Measurements from ENCODE around the gene RNF138. TPM values are rescaled to one million over a fixed set of nuclear protein-coding genes. Genes with fewer than 3 reads are reported as not detected.

RNF138 gene, protein sequence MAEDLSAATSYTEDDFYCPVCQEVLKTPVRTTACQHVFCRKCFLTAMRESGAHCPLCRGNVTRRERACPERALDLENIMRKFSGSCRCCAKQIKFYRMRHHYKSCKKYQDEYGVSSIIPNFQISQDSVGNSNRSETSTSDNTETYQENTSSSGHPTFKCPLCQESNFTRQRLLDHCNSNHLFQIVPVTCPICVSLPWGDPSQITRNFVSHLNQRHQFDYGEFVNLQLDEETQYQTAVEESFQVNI
- polyA plus RNA-seq (2013) = 75.5 TPM

DNA sequence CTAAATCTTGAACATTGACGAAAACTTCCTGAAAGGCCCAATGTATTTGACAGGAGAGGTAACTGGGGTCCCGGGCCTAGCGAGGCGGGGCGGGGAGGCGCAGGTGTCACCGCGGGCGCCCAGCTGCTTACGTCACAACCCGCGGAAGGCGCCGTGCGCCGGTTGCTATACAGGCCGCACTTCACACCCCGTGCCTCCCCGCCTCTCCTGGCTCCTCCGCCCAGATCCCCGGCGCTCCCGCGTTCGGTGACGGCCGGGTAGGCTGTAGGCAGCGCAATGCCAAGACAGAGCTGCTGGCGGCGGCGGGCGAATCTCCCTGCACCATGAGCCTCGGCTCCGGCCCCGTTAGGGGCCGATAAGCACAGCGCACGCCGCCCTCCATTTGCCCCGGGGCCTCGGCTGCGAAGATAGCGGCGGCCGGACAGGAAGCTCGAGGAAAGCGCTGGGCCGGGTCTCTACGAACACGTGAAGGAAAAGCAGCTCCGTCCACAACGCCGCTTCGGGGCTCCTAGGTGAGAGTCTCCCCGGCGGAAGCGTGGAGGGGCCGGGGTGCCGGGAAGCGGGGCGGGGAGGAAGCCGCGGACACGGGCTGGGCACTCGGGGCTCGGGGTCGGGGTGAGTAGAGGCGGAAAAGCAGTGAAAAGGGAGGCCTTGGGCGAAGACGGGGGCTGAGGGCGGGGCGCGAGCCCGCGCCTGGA, at the start of gene RNF138:
TSS of gene RNF138 (plus strand) at position 151 of the 698 bp plus-strand sequence. CDS start 903 bp downstream, outside the sequence.
- peak within 1 kb of the TSS; percentile 69 to 95 (median 86) for H3K4me3 ChIP-seq (ENCODE audit: control insufficient read depth in 1 of 7, extremely low read depth in 1 of 7, insufficient read depth in 4 of 7, low read depth in 2 of 7, low read length in 6 of 7)
- no peaks in the 10 kb centered on the region for H3K9me3 ChIP-seq (ENCODE audit: control extremely low read depth in 1 of 5, control insufficient read depth in 4 of 5, insufficient read depth in 2 of 5, low read depth in 1 of 5, low read length in 4 of 5)
- CTCF ChIA-PET = interaction anchor here (1.1 to 1.4 kb wide), 2 partner anchors 16 to 19 kb away, joined by 3 to 5 read pairs; no protein-coding TSS in a partner anchor
- WGBS (ENCODE audit: insufficient coverage) = under 1% methylated on average over 66 of the region's 75 CpGs
- H3K36me3 ChIP-seq (ENCODE audit: control insufficient read depth in 4 of 4, insufficient read depth in 4 of 4, low read length in 3 of 4) = peaks cover 2 to 23% (median 8%) of the 10 kb centered on the region in 4 experiments
- peaks cover 8 to 40% (median 28%) of the 10 kb centered on the region in 4 experiments for H3K4me1 ChIP-seq (ENCODE audit: control extremely low read depth in 1 of 4, control insufficient read depth in 4 of 4, insufficient read depth in 4 of 4, low read length in 3 of 4)
- POLR2A ChIA-PET = interaction anchor here (0.7 to 1.4 kb wide), 7 partner anchors 12 to 149 kb away, joined by 3 to 10 read pairs (median 3); partner anchors contain the start of genes RNF125 and TRAPPC8
- DNase-seq = peak; percentile 94 to 95 (median 94)
- H3K27ac ChIP-seq (ENCODE audit: insufficient read depth in 1 of 2, low read depth in 1 of 2, low read length in 2 of 2, poor library complexity in 1 of 2, severe bottlenecking in 2 of 2) = peak within 1 kb of the TSS; percentile 92 to 97
- H3K27me3 ChIP-seq (replicated peaks in 2 of 5; ENCODE audit: control insufficient read depth in 4 of 5, insufficient read depth in 5 of 5, low read length in 4 of 5) = no peaks in the 10 kb centered on the region

DNA sequence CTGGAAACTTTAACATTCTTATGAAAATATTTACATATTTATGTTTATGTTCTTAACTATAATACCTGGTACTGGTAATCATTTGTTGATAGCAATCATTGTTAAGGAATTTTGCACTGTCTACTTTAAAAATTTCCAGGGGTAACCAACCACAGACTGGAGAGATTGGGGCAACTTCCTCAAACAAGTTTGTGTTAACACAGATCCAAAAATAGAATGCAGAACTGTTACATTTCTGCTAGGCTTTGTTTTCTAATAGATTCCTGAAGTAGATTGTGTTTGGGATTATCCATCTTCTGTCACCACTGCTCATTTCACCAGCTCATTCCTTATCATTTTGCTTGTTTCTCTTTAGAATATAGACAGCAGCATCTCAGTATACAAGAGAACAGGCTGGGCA, 49.3 kb upstream of the RNF138 start:
- ChIA-PET POLR2A (interaction anchor here (1.3 kb wide), 1 partner anchor 23 kb away, joined by 4 read pairs; the partner anchor contains the start of gene RNF125), CTCF (interaction anchor here (1.1 to 1.9 kb wide), 2 partner anchors 24 to 30 kb away, joined by 6 read pairs; partner anchors contain the start of gene RNF125)
- Histone ChIP-seq H3K36me3 (ENCODE audit: control insufficient read depth in 4 of 4, insufficient read depth in 4 of 4, low read length in 3 of 4) (peaks cover 17 to 39% (median 28%) of the 10 kb centered on the region in 4 experiments), H3K27me3 (replicated peaks in 2 of 5; ENCODE audit: control insufficient read depth in 4 of 5, insufficient read depth in 5 of 5, low read length in 4 of 5) (no peaks in the 10 kb centered on the region), H3K4me3 (ENCODE audit: control insufficient read depth in 1 of 7, extremely low read depth in 1 of 7, insufficient read depth in 4 of 7, low read depth in 2 of 7, low read length in 6 of 7) (peak overlapping the region in 5 of 7 experiments; percentile 23 to 62 (median 43)), H3K4me1 (ENCODE audit: control extremely low read depth in 1 of 4, control insufficient read depth in 4 of 4, insufficient read depth in 4 of 4, low read length in 3 of 4) (peaks cover 27 to 56% (median 48%) of the 10 kb centered on the region in 4 experiments), H3K27ac (ENCODE audit: insufficient read depth in 1 of 2, low read depth in 1 of 2, low read length in 2 of 2, poor library complexity in 1 of 2, severe bottlenecking in 2 of 2) (peak overlapping the region; percentile 33 to 88), H3K9me3 (ENCODE audit: control extremely low read depth in 1 of 5, control insufficient read depth in 4 of 5, insufficient read depth in 2 of 5, low read depth in 1 of 5, low read length in 4 of 5) (no peaks in the 10 kb centered on the region)
- DNase-seq = peak; percentile 47 to 90 (median 81)

DNA sequence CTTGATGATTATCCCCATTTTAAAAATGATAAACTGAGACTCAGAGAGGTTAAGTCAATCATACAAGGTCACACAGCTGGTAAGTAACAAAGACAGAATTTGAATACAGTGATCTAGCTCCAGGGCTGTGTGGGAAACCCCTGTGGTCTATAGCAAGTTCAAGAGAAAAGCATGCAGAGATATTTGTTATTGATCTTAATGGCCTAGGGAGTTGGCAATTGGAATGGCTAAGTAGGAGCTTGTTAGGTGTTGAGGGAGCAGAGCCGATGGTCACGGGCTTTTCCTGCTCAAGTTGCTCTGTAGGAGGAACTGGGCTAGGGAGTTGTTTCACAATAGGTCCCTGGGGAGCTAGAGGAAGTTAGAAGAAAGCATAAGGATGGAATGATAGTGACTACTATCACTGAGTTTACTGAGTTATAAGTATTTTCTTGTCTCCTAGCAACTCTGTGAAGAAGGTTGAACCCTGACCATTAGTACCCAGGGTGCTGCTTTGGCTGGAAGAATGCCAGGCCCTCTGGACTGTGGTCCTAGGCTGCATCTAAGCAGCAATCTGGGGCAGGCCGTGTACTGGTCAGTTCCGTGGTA, 43.1 kb upstream of the RNF138 start:
- peak overlapping the region; percentile 51 to 66 for H3K27ac ChIP-seq (ENCODE audit: insufficient read depth in 1 of 2, low read depth in 1 of 2, low read length in 2 of 2, poor library complexity in 1 of 2, severe bottlenecking in 2 of 2)
- peak overlapping the region in 1 of 7 experiments; percentile 12 for H3K4me3 ChIP-seq (ENCODE audit: control insufficient read depth in 1 of 7, extremely low read depth in 1 of 7, insufficient read depth in 4 of 7, low read depth in 2 of 7, low read length in 6 of 7)
- H3K4me1 ChIP-seq (ENCODE audit: control extremely low read depth in 1 of 4, control insufficient read depth in 4 of 4, insufficient read depth in 4 of 4, low read length in 3 of 4) = peaks cover 19 to 44% (median 31%) of the 10 kb centered on the region in 4 experiments
- peak in 2 of 3 donors; percentile 78 to 81 for DNase-seq
- 44% methylated on average over 4 of the region's 4 CpGs for WGBS (ENCODE audit: insufficient coverage)
- no peaks in the 10 kb centered on the region for H3K27me3 ChIP-seq (replicated peaks in 2 of 5; ENCODE audit: control insufficient read depth in 4 of 5, insufficient read depth in 5 of 5, low read length in 4 of 5)
- ChIA-PET CTCF (interaction anchor here (0.8 to 3.4 kb wide), 6 partner anchors 9 to 29 kb away, joined by 3 to 18 read pairs (median 4); no protein-coding TSS in a partner anchor), POLR2A (interaction anchor here (0.6 to 2.0 kb wide), 3 partner anchors 29 to 188 kb away, joined by 3 to 6 read pairs (median 6); partner anchors contain the start of gene TRAPPC8)
- H3K9me3 ChIP-seq (ENCODE audit: control extremely low read depth in 1 of 5, control insufficient read depth in 4 of 5, insufficient read depth in 2 of 5, low read depth in 1 of 5, low read length in 4 of 5) = no peaks in the 10 kb centered on the region
- peaks cover 8 to 24% (median 19%) of the 10 kb centered on the region in 4 experiments for H3K36me3 ChIP-seq (ENCODE audit: control insufficient read depth in 4 of 4, insufficient read depth in 4 of 4, low read length in 3 of 4)

DNA sequence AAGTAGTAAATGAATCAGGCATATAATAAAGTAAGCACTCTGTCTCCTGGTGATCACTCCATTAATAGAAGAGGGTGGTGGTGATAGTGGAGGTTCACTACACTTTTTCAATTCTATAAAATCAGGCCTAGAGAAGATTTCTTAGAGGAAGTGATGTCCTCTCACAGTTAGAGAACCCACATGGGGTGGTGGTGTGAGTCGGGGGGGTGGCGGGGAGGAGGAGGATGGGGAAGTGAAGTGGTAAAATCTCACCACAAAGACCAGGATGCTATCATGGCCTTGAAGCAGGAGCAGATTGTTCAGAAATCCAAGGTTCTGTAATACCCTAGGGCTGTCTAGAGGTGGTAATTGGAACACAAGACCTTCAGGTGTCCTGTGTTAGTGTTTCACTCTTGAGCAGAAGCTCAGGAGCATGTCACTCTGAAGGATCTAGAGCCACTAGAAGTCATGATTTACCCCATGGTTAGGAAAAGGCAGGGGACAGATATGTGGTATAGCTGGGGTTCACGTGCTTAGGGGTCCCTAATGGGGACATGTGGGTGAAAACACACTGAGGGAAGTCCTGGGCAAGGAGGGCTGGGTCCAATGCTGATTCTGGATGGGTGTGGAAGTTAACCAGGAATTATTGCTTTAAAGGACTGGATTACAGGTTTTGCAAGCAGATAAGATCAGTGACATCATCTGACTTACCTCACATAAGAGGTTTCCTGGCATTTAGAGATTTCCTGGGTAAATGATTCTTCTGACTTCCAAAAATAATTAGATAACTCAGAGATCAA, 42.1 kb upstream of the RNF138 start:
- peak; percentile 72 to 92 (median 91) for DNase-seq
- peak overlapping the region in 1 of 7 experiments; percentile 29 for H3K4me3 ChIP-seq (ENCODE audit: control insufficient read depth in 1 of 7, extremely low read depth in 1 of 7, insufficient read depth in 4 of 7, low read depth in 2 of 7, low read length in 6 of 7)
- peak overlapping the region; percentile 51 to 66 for H3K27ac ChIP-seq (ENCODE audit: insufficient read depth in 1 of 2, low read depth in 1 of 2, low read length in 2 of 2, poor library complexity in 1 of 2, severe bottlenecking in 2 of 2)
- H3K9me3 ChIP-seq (ENCODE audit: control extremely low read depth in 1 of 5, control insufficient read depth in 4 of 5, insufficient read depth in 2 of 5, low read depth in 1 of 5, low read length in 4 of 5) = no peaks in the 10 kb centered on the region
- ChIA-PET POLR2A (interaction anchor here (1.0 to 2.2 kb wide), 4 partner anchors 30 to 106 kb away, joined by 3 to 8 read pairs (median 4); partner anchors contain the start of genes RNF125 and TRAPPC8), CTCF (interaction anchor here (0.9 to 3.4 kb wide), 15 partner anchors 10 to 126 kb away, joined by 3 to 18 read pairs (median 4); partner anchors contain the start of gene TRAPPC8)
- WGBS (ENCODE audit: insufficient coverage) = 25% methylated on average over 2 of the region's 3 CpGs
- H3K4me1 ChIP-seq (ENCODE audit: control extremely low read depth in 1 of 4, control insufficient read depth in 4 of 4, insufficient read depth in 4 of 4, low read length in 3 of 4) = peaks cover 15 to 35% (median 24%) of the 10 kb centered on the region in 4 experiments
- H3K27me3 ChIP-seq (replicated peaks in 2 of 5; ENCODE audit: control insufficient read depth in 4 of 5, insufficient read depth in 5 of 5, low read length in 4 of 5) = no peaks in the 10 kb centered on the region
- H3K36me3 ChIP-seq (ENCODE audit: control insufficient read depth in 4 of 4, insufficient read depth in 4 of 4, low read length in 3 of 4) = peaks cover 9 to 26% (median 20%) of the 10 kb centered on the region in 4 experiments

DNA sequence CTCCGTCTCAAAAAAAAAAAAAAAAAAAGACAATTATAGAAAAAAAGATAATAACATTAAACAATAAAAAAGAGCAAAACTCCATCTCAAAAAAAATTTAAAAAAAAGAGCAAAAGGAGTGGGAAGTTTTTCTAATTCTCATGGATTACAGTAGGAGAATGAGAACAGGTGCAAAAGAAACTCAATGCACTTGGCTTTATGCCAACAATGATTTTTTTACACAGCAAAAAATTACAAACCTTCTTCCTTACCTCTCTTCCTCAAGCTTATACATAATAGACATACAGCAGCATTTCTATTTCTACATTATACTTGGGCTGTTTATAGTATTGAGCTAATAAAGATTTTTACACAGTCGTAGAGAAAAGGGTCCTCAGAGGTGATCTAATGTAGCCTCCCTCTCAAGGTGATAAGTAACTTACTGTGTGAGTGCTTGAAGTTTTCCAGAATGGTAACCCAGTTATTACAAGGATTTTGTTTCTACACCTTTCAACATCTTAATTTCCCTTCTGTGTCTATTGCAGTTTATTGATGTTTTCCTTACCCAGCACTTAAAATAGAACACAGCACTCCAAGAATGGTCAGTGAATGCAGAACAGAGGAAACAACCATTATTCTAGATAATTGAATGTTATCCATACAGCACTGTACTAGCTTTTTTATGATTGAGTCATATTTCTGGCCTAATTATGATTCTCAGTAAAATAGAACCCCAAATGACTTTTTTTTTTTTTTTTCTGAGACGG, 34.9 kb upstream of the RNF138 start:
- H3K27me3 ChIP-seq (replicated peaks in 2 of 5; ENCODE audit: control insufficient read depth in 4 of 5, insufficient read depth in 5 of 5, low read length in 4 of 5) = no peaks in the 10 kb centered on the region
- no CpG with 5 or more reads among the region's 3 CpGs for WGBS (ENCODE audit: insufficient coverage)
- no peak overlapping the region for H3K27ac ChIP-seq (ENCODE audit: insufficient read depth in 1 of 2, low read depth in 1 of 2, low read length in 2 of 2, poor library complexity in 1 of 2, severe bottlenecking in 2 of 2)
- H3K4me1 ChIP-seq (ENCODE audit: control extremely low read depth in 1 of 4, control insufficient read depth in 4 of 4, insufficient read depth in 4 of 4, low read length in 3 of 4) = peaks cover 2 to 27% (median 6%) of the 10 kb centered on the region in 4 experiments
- ChIA-PET CTCF (interaction anchor here (1.0 to 3.4 kb wide), 4 partner anchors 10 to 500 kb away, joined by 3 to 12 read pairs (median 4); no protein-coding TSS in a partner anchor), POLR2A (no interaction called here)
- H3K9me3 ChIP-seq (ENCODE audit: control extremely low read depth in 1 of 5, control insufficient read depth in 4 of 5, insufficient read depth in 2 of 5, low read depth in 1 of 5, low read length in 4 of 5) = no peaks in the 10 kb centered on the region
- no peak overlapping the region for H3K4me3 ChIP-seq (ENCODE audit: control insufficient read depth in 1 of 7, extremely low read depth in 1 of 7, insufficient read depth in 4 of 7, low read depth in 2 of 7, low read length in 6 of 7)
- DNase-seq = peak in 2 of 3 donors; percentile 38 to 43
- peaks cover 11 to 27% (median 17%) of the 10 kb centered on the region in 4 experiments for H3K36me3 ChIP-seq (ENCODE audit: control insufficient read depth in 4 of 4, insufficient read depth in 4 of 4, low read length in 3 of 4)
